RWPE1 (cell line): ENCODE data around the gene RBM26.
"Not testable (repeated sequence)": the region's sequence is repeated elsewhere in the genome, so short reads cannot be mapped to it uniquely, and the experiment has no call there.

Source experiments
- CTCF ChIA-PET: fragments of 350-600 bp; sonication (Branson Sonifier 250); formaldehyde crosslinking; extraction: SDS; loops from one replicate; lab custom pipeline; 2021; lab: Yijun Ruan, JAX
- POLR2A ChIA-PET: fragments of 400-600 bp; formaldehyde crosslinking; extraction: SDS; loops from one replicate; lab custom pipeline; 2020; ENCODE audit warnings: antibody characterized with exemption; ENCODE audit not compliant: low non-redundant PET; lab: Yijun Ruan, JAX
- DNase-seq: peaks from one replicate; pipeline ENCODE4 v3.0.0; 2012; ENCODE audit warnings: low spot score
- H3K27ac ChIP-seq: fragments of 450-650 bp; 2 replicates; pipeline ENCODE4 v1.5.1; 2017
- CTCF ChIP-seq: fragments of 450-650 bp; conservative IDR thresholded peaks from 2 replicates; pipeline ENCODE4 v1.5.1; 2017; ENCODE audit warnings: low read depth, mild to moderate bottlenecking

The RBM26 gene

GRCh38 chr13:79282508-79282907 lies 123.5 kb downstream of the RBM26 start:
- POLR2A ChIA-PET: no interaction called here
- CTCF ChIA-PET: interaction anchor here (0.6 to 0.7 kb wide), 2 partner anchors 53 to 108 kb away, joined by 3 read pairs; no protein-coding TSS in a partner anchor
- no peak for TF ChIP-seq CTCF
- no peak for DNase-seq
- no peak overlapping the region for H3K27ac ChIP-seq

- no peak overlapping the region for H3K27ac ChIP-seq
- DNase-seq: no peak
- ChIA-PET CTCF (no interaction called here), POLR2A (no interaction called here)
- TF ChIP-seq CTCF: no peak
Measured at GRCh38 chr13:79281339-79281747, 124.7 kb downstream of the RBM26 start.

- DNase-seq, POLR2A ChIA-PET, H3K27ac ChIP-seq: not testable (repeated sequence)
- CTCF ChIA-PET: interaction anchor here (0.6 kb wide), 1 partner anchor 907 kb away, joined by 3 read pairs; no protein-coding TSS in a partner anchor
Measured at GRCh38 chr13:79279735-79280134, 126.3 kb downstream of the RBM26 start.

GRCh38 chr13:79273045-79273444 lies 133.0 kb downstream of the RBM26 start:
- TF ChIP-seq CTCF: no peak
- DNase-seq: no peak
- ChIA-PET POLR2A (no interaction called here), CTCF (interaction anchor here (1.1 kb wide), 1 partner anchor 11 kb away, joined by 3 read pairs; no protein-coding TSS in a partner anchor)
- H3K27ac ChIP-seq: no peak overlapping the region

GRCh38 chr13:79271616-79272015 lies 134.4 kb downstream of the RBM26 start:
- ChIA-PET CTCF (interaction anchor here (0.6 kb wide), 1 partner anchor 9 kb away, joined by 3 read pairs; no protein-coding TSS in a partner anchor), POLR2A (no interaction called here)

GRCh38 chr13:79270859-79271258 lies 135.2 kb downstream of the RBM26 start:
- CTCF ChIA-PET: no interaction called here
- H3K27ac ChIP-seq: no peak overlapping the region
- POLR2A ChIA-PET: no interaction called here

More at GRCh38 chr13:79271616-79272015, 134.4 kb downstream of the RBM26 start:
- TF ChIP-seq CTCF: no peak
- H3K27ac ChIP-seq: no peak overlapping the region
- no peak for DNase-seq

More at GRCh38 chr13:79270859-79271258, 135.2 kb downstream of the RBM26 start:
- DNase-seq: no peak
- no peak for TF ChIP-seq CTCF
